ENCODE data around the gene HOXA3.

The HOXA3 gene

GRCh38 chr7:27068259-27068658 lies 84.1 kb downstream of the HOXA3 start:
- Histone ChIP-seq H3K36me3 (ENCODE audit: insufficient read depth, low read depth, low read length) (no peaks in the 10 kb centered on the region), H3K9ac (ENCODE audit: low read depth, low read length) (no peak overlapping the region), H3K27me3 (ENCODE audit: insufficient read depth, low read length) (no peaks in the 10 kb centered on the region), H3K9me3 (ENCODE audit: insufficient read depth, low read depth, low read length) (no peaks in the 10 kb centered on the region), H3K27ac (ENCODE audit: low read length) (no peak overlapping the region), H3K4me3 (ENCODE audit: low read length) (no peak overlapping the region), H3K4me1 (ENCODE audit: insufficient read depth, low read length) (no peaks in the 10 kb centered on the region)

GRCh38 chr7:27066148-27066547 lies 86.2 kb downstream of the HOXA3 start:
- H3K9me3 ChIP-seq (ENCODE audit: insufficient read depth, low read depth, low read length) = no peaks in the 10 kb centered on the region
- H3K9ac ChIP-seq (ENCODE audit: low read depth, low read length) = no peak overlapping the region

DNA sequence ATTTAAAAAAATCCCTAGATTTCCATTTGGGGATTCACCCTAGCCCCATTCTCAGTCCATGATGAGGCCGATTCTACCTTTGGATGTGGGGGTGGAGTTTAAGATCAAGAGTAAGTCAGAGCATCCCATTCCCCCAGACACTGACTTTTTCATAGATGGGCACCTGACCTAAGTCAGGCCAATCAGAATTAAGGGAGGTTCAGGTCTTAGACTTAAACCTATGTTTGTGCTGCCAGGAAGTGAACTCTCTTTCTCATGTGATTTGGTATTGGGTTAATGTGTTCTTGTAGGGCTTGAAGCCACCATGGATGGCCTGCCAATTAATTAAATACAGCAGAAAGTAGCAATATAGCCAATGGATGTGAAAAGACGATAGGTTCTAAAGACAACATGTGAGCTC lies 86.7 kb downstream of the HOXA3 start:
- H3K4me1 ChIP-seq (ENCODE audit: insufficient read depth, low read length) = no peaks in the 10 kb centered on the region
- H3K9me3 ChIP-seq (ENCODE audit: insufficient read depth, low read depth, low read length) = no peaks in the 10 kb centered on the region
- no peak overlapping the region for H3K4me3 ChIP-seq (ENCODE audit: low read length)
- H3K9ac ChIP-seq (ENCODE audit: low read depth, low read length) = no peak overlapping the region
- H3K36me3 ChIP-seq (ENCODE audit: insufficient read depth, low read depth, low read length) = no peaks in the 10 kb centered on the region
- no peaks in the 10 kb centered on the region for H3K27me3 ChIP-seq (ENCODE audit: insufficient read depth, low read length)
- no peak overlapping the region for H3K27ac ChIP-seq (ENCODE audit: low read length)

More at GRCh38 chr7:27066148-27066547, 86.2 kb downstream of the HOXA3 start:
- H3K36me3 ChIP-seq (ENCODE audit: insufficient read depth, low read depth, low read length) = no peaks in the 10 kb centered on the region
- no peak overlapping the region for H3K4me3 ChIP-seq (ENCODE audit: low read length)
- H3K27me3 ChIP-seq (ENCODE audit: insufficient read depth, low read length) = no peaks in the 10 kb centered on the region
- H3K4me1 ChIP-seq (ENCODE audit: insufficient read depth, low read length) = no peaks in the 10 kb centered on the region
- H3K27ac ChIP-seq (ENCODE audit: low read length) = no peak overlapping the region

- Histone ChIP-seq H3K27ac (ENCODE audit: low read length) (no peak overlapping the region), H3K36me3 (ENCODE audit: insufficient read depth, low read depth, low read length) (no peaks in the 10 kb centered on the region), H3K4me1 (ENCODE audit: insufficient read depth, low read length) (no peaks in the 10 kb centered on the region), H3K27me3 (ENCODE audit: insufficient read depth, low read length) (no peaks in the 10 kb centered on the region), H3K9ac (ENCODE audit: low read depth, low read length) (no peak overlapping the region), H3K4me3 (ENCODE audit: low read length) (no peak overlapping the region), H3K9me3 (ENCODE audit: insufficient read depth, low read depth, low read length) (no peaks in the 10 kb centered on the region)
Measured at GRCh38 chr7:27064661-27065060, 87.7 kb downstream of the HOXA3 start.

DNA sequence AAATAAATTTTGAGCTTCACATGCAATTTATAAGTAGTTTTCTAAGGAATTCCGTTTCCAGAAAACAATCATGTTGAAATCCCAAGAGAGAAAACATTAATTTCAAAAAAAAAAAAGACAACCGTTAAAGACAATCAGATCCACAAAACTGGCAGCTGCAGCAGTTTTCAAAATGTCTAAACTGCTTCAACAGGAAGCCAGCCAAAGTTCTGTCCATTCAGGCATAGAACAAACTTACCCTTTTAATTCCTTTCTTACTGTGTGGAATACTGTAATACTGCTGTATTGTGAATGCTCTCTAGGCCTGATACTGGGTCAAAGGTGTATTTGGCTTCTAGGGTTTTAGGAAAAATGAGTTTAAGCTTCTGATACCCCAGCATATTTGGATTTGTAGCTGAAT lies 88.2 kb downstream of the HOXA3 start:
- Histone ChIP-seq H3K27me3 (ENCODE audit: insufficient read depth, low read length) (no peaks in the 10 kb centered on the region), H3K9ac (ENCODE audit: low read depth, low read length) (no peak overlapping the region), H3K4me1 (ENCODE audit: insufficient read depth, low read length) (no peaks in the 10 kb centered on the region), H3K9me3 (ENCODE audit: insufficient read depth, low read depth, low read length) (no peaks in the 10 kb centered on the region), H3K4me3 (ENCODE audit: low read length) (no peak overlapping the region), H3K27ac (ENCODE audit: low read length) (no peak overlapping the region), H3K36me3 (ENCODE audit: insufficient read depth, low read depth, low read length) (no peaks in the 10 kb centered on the region)

- H3K4me1 ChIP-seq (ENCODE audit: insufficient read depth, low read length) = no peaks in the 10 kb centered on the region
- H3K36me3 ChIP-seq (ENCODE audit: insufficient read depth, low read depth, low read length) = no peaks in the 10 kb centered on the region
- H3K27ac ChIP-seq (ENCODE audit: low read length) = no peak overlapping the region
- no peak overlapping the region for H3K9ac ChIP-seq (ENCODE audit: low read depth, low read length)
- H3K4me3 ChIP-seq (ENCODE audit: low read length) = no peak overlapping the region
- H3K27me3 ChIP-seq (ENCODE audit: insufficient read depth, low read length) = no peaks in the 10 kb centered on the region
- no peaks in the 10 kb centered on the region for H3K9me3 ChIP-seq (ENCODE audit: insufficient read depth, low read depth, low read length)
Measured at GRCh38 chr7:27062946-27063345, 89.4 kb downstream of the HOXA3 start.
